HepG2 (cell line): ENCODE data around the gene RIF1. TPM values are rescaled to one million over a fixed set of nuclear protein-coding genes. Genes with fewer than 3 reads are reported as not detected.

Source experiments
- ATAC-seq: fragments of 200-7000 bp; cut with Tn5 transposase; 3 replicates; pipeline ENCODE4 v1.9.1; 2020; ENCODE audit warnings: mild to moderate bottlenecking, moderate library complexity
- BruUV-seq: library from RNA; stranded (reverse); fragments of 400-500 nt; replicated peaks from 2 replicates; lab custom pipeline; 2021; lab: Mats Ljungman, UMichigan
- CTCF ChIA-PET: fragments of 300-600 bp; formaldehyde crosslinking; extraction: SDS; loops from one replicate; lab custom pipeline; 2021; ENCODE audit warnings: low total read pairs, inconsistent platforms, low intra/inter-chr PET ratio; lab: Yijun Ruan, JAX
- POLR2A ChIA-PET: fragments of 350-600 bp; sonication (Branson Sonifier 250); formaldehyde crosslinking; loops from one replicate; lab custom pipeline; 2020; ENCODE audit warnings: antibody characterized with exemption, inconsistent platforms; lab: Yijun Ruan, JAX
- DNase-seq: peaks from one replicate; pipeline ENCODE4 v3.0.0-alpha.2; 2015; ENCODE audit warnings: low spot score
- FAIRE-seq: peaks from 3 replicates; lab custom pipeline; 2011; peaks lifted over from hg19 to GRCh38; lab: Jason Lieb, UNC
- H2AFZ ChIP-seq: one replicate; pipeline ENCODE4 v1.6.1; 2011; ENCODE audit warnings: low read length, inconsistent platforms
- H3K27ac ChIP-seq: fragments of 300-600 bp; 3 replicates; pipeline ENCODE4 v1.8.0; 2011; ENCODE audit warnings: mixed run types, mild to moderate bottlenecking, mixed read lengths, low read length, inconsistent platforms; ENCODE audit not compliant: insufficient read depth; ENCODE audit errors: extremely low read length
- H3K27me3 ChIP-seq, 2 experiments: fragments of 200-600 bp in 1 of 2; 2 replicates in 1 of 2; 3 replicates in 1 of 2; pipeline versions ENCODE4 v1.6.0 to v1.8.0; 2011; ENCODE audit warnings: low read length in 2 of 2, mild to moderate bottlenecking in 2 of 2, moderate library complexity in 2 of 2, inconsistent platforms in 1 of 2; ENCODE audit not compliant: insufficient read depth in 2 of 2, control insufficient read depth in 1 of 2
- H3K36me3 ChIP-seq, 2 experiments: fragments of 200-600 bp in 1 of 2; replicated peaks in 1 of 2; 2 replicates in 1 of 2; 3 replicates in 1 of 2; pipeline versions ENCODE4 v1.5.1 to v1.8.0; 2011; ENCODE audit warnings: low read length in 2 of 2, inconsistent platforms in 1 of 2; ENCODE audit not compliant: insufficient read depth in 2 of 2, control insufficient read depth in 1 of 2
- H3K4me1 ChIP-seq: 2 replicates; pipeline ENCODE4 v1.5.1; 2012; ENCODE audit warnings: low read length, inconsistent platforms; ENCODE audit not compliant: insufficient read depth
- H3K4me2 ChIP-seq: 2 replicates; pipeline ENCODE4 v1.6.0; 2011; ENCODE audit warnings: low read depth, low read length, inconsistent platforms
- H3K4me3 ChIP-seq, 3 experiments: fragments of 200-600 bp in 1 of 3; sonication (generic), shearing (Covaris generic) in 1 of 3; replicated peaks in 1 of 3; 2 replicates each; pipeline ENCODE4 v1.5.1; 2011 to 2016; ENCODE audit warnings: low read length in 3 of 3, inconsistent platforms in 2 of 3, low read depth in 2 of 3, mild to moderate bottlenecking in 2 of 3, control low read depth in 1 of 3, mixed read lengths in 1 of 3; ENCODE audit not compliant: insufficient read depth in 1 of 3
- H3K79me2 ChIP-seq: one replicate; pipeline ENCODE4 v1.6.1; 2011; ENCODE audit warnings: low read length, inconsistent platforms; ENCODE audit not compliant: insufficient read depth
- H3K9ac ChIP-seq: 2 replicates; pipeline ENCODE4 v1.6.0; 2011; ENCODE audit warnings: mild to moderate bottlenecking, low read depth, low read length, inconsistent platforms; ENCODE audit not compliant: insufficient read depth
- H3K9me3 ChIP-seq: 2 replicates; pipeline ENCODE4 v1.5.1; 2012; ENCODE audit warnings: mild to moderate bottlenecking, low read length
- H4K20me1 ChIP-seq: 2 replicates; pipeline ENCODE4 v1.6.0; 2011; ENCODE audit warnings: inconsistent platforms, mild to moderate bottlenecking, low read length, moderate library complexity; ENCODE audit not compliant: insufficient read depth
- DPF2 ChIP-seq: sonication (generic); formaldehyde crosslinking; IDR thresholded peaks from 2 replicates; pipeline ENCODE4 v1.4.0; 2020; ENCODE audit warnings: mild to moderate bottlenecking, low read depth, missing genetic modification reagents, borderline replicate concordance
- FOXO1 ChIP-seq: sonication (generic); formaldehyde crosslinking; IDR thresholded peaks from 2 replicates; pipeline ENCODE4 v1.4.0; 2020; ENCODE audit warnings: missing genetic modification reagents
- GZF1 ChIP-seq: sonication (generic); formaldehyde crosslinking; IDR thresholded peaks from 2 replicates; pipeline ENCODE4 v1.5.1; 2020; ENCODE audit warnings: mild to moderate bottlenecking, missing genetic modification reagents
- MTERF4 ChIP-seq: sonication (generic); formaldehyde crosslinking; IDR thresholded peaks from 2 replicates; pipeline ENCODE4 v1.8.0; 2023; ENCODE audit warnings: mild to moderate bottlenecking, missing genetic modification reagents
- NKX3-1 ChIP-seq: sonication (generic); formaldehyde crosslinking; IDR thresholded peaks from 2 replicates; pipeline ENCODE4 v1.5.0; 2020; ENCODE audit warnings: missing genetic modification reagents
- PRDM15 ChIP-seq: sonication (generic); formaldehyde crosslinking; IDR thresholded peaks from 2 replicates; pipeline ENCODE4 v1.4.0; 2020; ENCODE audit warnings: missing genetic modification reagents
- SKIL ChIP-seq: sonication (generic); formaldehyde crosslinking; IDR thresholded peaks from 2 replicates; pipeline ENCODE4 v1.8.0; 2022; ENCODE audit warnings: missing genetic modification reagents, mild to moderate bottlenecking, moderate library complexity, borderline replicate concordance
- SMAD9 ChIP-seq: sonication (generic); formaldehyde crosslinking; IDR thresholded peaks from 2 replicates; pipeline ENCODE4 v1.5.1; 2020; ENCODE audit warnings: mild to moderate bottlenecking, missing genetic modification reagents
- SPEN ChIP-seq: sonication (generic); formaldehyde crosslinking; IDR thresholded peaks from 2 replicates; pipeline ENCODE4 v1.5.1; 2020; ENCODE audit warnings: low read depth, mild to moderate bottlenecking, missing genetic modification reagents
- ZBTB42 ChIP-seq: sonication (generic); formaldehyde crosslinking; IDR thresholded peaks from 2 replicates; pipeline ENCODE4 v1.5.0; 2020; ENCODE audit warnings: mild to moderate bottlenecking, missing genetic modification reagents
- ZMYM3 ChIP-seq: sonication (generic); formaldehyde crosslinking; IDR thresholded peaks from 2 replicates; pipeline ENCODE4 v1.5.1; 2020; ENCODE audit warnings: mild to moderate bottlenecking, missing genetic modification reagents
- ZNF225 ChIP-seq: sonication (generic); formaldehyde crosslinking; IDR thresholded peaks from 2 replicates; pipeline ENCODE4 v1.4.0; 2020; ENCODE audit warnings: mild to moderate bottlenecking, missing genetic modification reagents
- ZNF44 ChIP-seq: sonication (generic); formaldehyde crosslinking; IDR thresholded peaks from 2 replicates; pipeline ENCODE4 v1.5.1; 2020; ENCODE audit warnings: mild to moderate bottlenecking, missing genetic modification reagents
- ZNF446 ChIP-seq: sonication (generic); formaldehyde crosslinking; IDR thresholded peaks from 2 replicates; pipeline ENCODE4 v1.5.0; 2020; ENCODE audit warnings: mild to moderate bottlenecking, missing genetic modification reagents
- WGBS: methylation state at CpG from one replicate; pipeline ENCODE4 v1.1.6; 2017; ENCODE audit warnings: low lambda C conversion rate; 5-methylcytosine and 5-hydroxymethylcytosine counted together
- in situ Hi-C: cut with HindIII; loops from 2 replicates; pipeline ENCODE4 v1.10.0; 2017; ENCODE audit warnings: low pct_unique_long_range_greater_than_20kb; ENCODE audit not compliant: extremely low pct_ligation_motif_present
- intact Hi-C: fragments of 100-400 bp; cut with micrococcal nuclease; formaldehyde crosslinking; loops from one replicate; pipeline ENCODE4 v1.10.0; 2022; ENCODE audit not compliant: unreplicated experiment
- polyA plus RNA-seq, 8 experiments: library from polyadenylated mRNA; depleted of rRNA in 3 of 8; stranded (reverse) in 7 of 8; unstranded in 1 of 8; fragments of >200 nt; fragmentation: Illumina TruSeq in 4 of 8; extraction: Trizol in 4 of 8; gene quantifications; 2 replicates each; pipeline versions ENCODE4 v1.2.1 to v1.2.3, GENCODE V29; 2011 to 2016; ENCODE audit warnings: low read depth in 4 of 8, missing spikeins in 1 of 8, mixed read lengths in 1 of 8; ENCODE audit not compliant: insufficient read depth in 1 of 8
- total RNA-seq, 5 experiments: library from RNA; depleted of rRNA; stranded (reverse); fragments of >200 nt; fragmentation: Illumina TruSeq; extraction: Trizol; gene quantifications; 2 replicates each; pipeline ENCODE4 v1.2.3, GENCODE V29; 2016; ENCODE audit warnings: low read depth in 1 of 5
- TF ChIP-seq, protein P1 (sequence below): sonication (generic); formaldehyde crosslinking; conservative IDR thresholded peaks from 2 replicates; pipeline ENCODE4 v1.4.0; 2020; ENCODE audit warnings: missing genetic modification reagents
- TF ChIP-seq, protein P2 (sequence below): sonication (generic); formaldehyde crosslinking; IDR thresholded peaks from 2 replicates; pipeline ENCODE4 v1.4.0; 2020; ENCODE audit warnings: missing genetic modification reagents

RIF1 gene
- total and polyA plus RNA-seq, 2 of the 13 experiments (the other 11 are each of a cell fraction or from before 2014, with no cell fraction given), result 12.1 to 73.6 TPM

DNA sequence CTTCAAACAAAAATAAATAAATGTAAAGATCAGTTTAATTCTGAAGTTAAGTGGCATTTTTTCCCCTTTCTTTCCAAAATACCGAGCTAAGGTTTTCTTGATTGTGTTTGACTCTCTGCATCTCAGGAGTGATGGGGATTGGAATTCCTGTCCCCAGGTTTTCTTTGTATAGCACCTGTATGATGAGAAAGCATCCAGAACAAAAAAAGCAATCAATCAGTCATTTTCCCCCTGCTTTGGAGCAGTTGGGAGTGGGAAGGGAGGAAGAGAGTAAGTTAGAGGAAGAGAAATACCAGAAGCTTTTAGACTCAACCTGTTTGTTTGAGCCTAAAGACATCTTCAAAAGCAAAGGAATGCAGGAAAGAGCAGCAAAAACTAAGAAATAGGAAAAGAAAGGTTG lies 88.5 kb downstream of the RIF1 start (continued):
- TF ChIP-seq, protein P1, sequence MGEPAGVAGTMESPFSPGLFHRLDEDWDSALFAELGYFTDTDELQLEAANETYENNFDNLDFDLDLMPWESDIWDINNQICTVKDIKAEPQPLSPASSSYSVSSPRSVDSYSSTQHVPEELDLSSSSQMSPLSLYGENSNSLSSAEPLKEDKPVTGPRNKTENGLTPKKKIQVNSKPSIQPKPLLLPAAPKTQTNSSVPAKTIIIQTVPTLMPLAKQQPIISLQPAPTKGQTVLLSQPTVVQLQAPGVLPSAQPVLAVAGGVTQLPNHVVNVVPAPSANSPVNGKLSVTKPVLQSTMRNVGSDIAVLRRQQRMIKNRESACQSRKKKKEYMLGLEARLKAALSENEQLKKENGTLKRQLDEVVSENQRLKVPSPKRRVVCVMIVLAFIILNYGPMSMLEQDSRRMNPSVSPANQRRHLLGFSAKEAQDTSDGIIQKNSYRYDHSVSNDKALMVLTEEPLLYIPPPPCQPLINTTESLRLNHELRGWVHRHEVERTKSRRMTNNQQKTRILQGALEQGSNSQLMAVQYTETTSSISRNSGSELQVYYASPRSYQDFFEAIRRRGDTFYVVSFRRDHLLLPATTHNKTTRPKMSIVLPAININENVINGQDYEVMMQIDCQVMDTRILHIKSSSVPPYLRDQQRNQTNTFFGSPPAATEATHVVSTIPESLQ (CRISPR knock-in tag), result no peak
- TF ChIP-seq ZNF225 (CRISPR knock-in tag) (no peak), ZNF44 (CRISPR knock-in tag) (no peak), FOXO1 (CRISPR knock-in tag) (no peak), ZMYM3 (CRISPR knock-in tag) (no peak), SMAD9 (no peak), ZBTB42 (CRISPR knock-in tag) (no peak), NKX3-1 (CRISPR knock-in tag) (no peak), PRDM15 (no peak)
- TF ChIP-seq, all 625 proteins: peak for 0

GRCh38 chr2:151506170-151506569 lies 96.5 kb downstream of the RIF1 start:
- CTCF ChIA-PET, result no interaction called here
- Histone ChIP-seq H3K4me1 (no peaks in the 10 kb centered on the region), H3K9me3 (no peaks in the 10 kb centered on the region), H4K20me1 (no peaks in the 10 kb centered on the region), H3K4me3 (no peak overlapping the region), H3K79me2 (no peaks in the 10 kb centered on the region), H3K36me3 (no peaks in the 10 kb centered on the region), H3K4me2 (no peak overlapping the region), H2AFZ (no peak overlapping the region), H3K27me3 (no peaks in the 10 kb centered on the region), H3K27ac (no peak overlapping the region), H3K9ac (no peak overlapping the region)
- intact Hi-C loops, result no loop called here
- DNase-seq (no peak), FAIRE-seq (no peak), ATAC-seq (no peak)
- no TSS peak for BruUV-seq
- POLR2A ChIA-PET, result no interaction called here
- 97% methylated on average over 4 of the region's 4 CpGs for WGBS
- in situ Hi-C loops, result no loop called here
- no peak for TF ChIP-seq ZNF446 (CRISPR knock-in tag)
- no peak for TF ChIP-seq MTERF4 (CRISPR knock-in tag)
- TF ChIP-seq SKIL (CRISPR knock-in tag), result no peak
- no peak for TF ChIP-seq GZF1 (CRISPR knock-in tag)
- no peak for TF ChIP-seq SPEN (CRISPR knock-in tag)
- TF ChIP-seq, protein P2, sequence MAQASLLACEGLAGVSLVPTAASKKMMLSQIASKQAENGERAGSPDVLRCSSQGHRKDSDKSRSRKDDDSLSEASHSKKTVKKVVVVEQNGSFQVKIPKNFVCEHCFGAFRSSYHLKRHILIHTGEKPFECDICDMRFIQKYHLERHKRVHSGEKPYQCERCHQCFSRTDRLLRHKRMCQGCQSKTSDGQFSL (CRISPR knock-in tag), result no peak
- no peak for TF ChIP-seq DPF2 (CRISPR knock-in tag)
